Stomach smooth muscle (tissue), 2 donors: Measurements from ENCODE around the gene WWC1.

Source experiments
- H3K27ac ChIP-seq: one replicate; pipeline ENCODE4 v1.7.0; 2013; ENCODE audit warnings: mild to moderate bottlenecking, low read length, inconsistent platforms
- H3K27me3 ChIP-seq, 2 donors: one replicate each; pipeline ENCODE4 v1.7.0; 2013; ENCODE audit warnings: low read length in 2 of 2; ENCODE audit not compliant: insufficient read depth in 2 of 2, control insufficient read depth in 1 of 2
- H3K36me3 ChIP-seq, 2 donors: one replicate each; pipeline ENCODE4 v1.7.0; 2013; ENCODE audit warnings: low read length in 2 of 2; ENCODE audit not compliant: control insufficient read depth in 2 of 2, insufficient read depth in 2 of 2
- H3K4me1 ChIP-seq: one replicate; pipeline ENCODE4 v1.7.0; 2013; ENCODE audit warnings: low read length; ENCODE audit not compliant: control insufficient read depth, insufficient read depth
- H3K4me3 ChIP-seq, 2 donors: one replicate each; pipeline ENCODE4 v1.7.0; 2013; ENCODE audit warnings: low read length in 2 of 2
- H3K9ac ChIP-seq, 2 donors: one replicate each; pipeline ENCODE4 v1.7.0; 2013; ENCODE audit warnings: low read length in 2 of 2, mild to moderate bottlenecking in 1 of 2
- H3K9me3 ChIP-seq, 2 donors: one replicate each; pipeline ENCODE4 v1.7.0; 2013; ENCODE audit warnings: low read length in 2 of 2; ENCODE audit not compliant: control insufficient read depth in 2 of 2
- donor health status: healthy.
- donor health status: Pancreatic carcinoma.

Gene WWC1

GRCh38 chr5:168268949-168269936 lies 22.2 kb upstream of the WWC1 start:
- H3K4me1 ChIP-seq, result peaks cover 5% of the 10 kb centered on the region
- peak overlapping the region; percentile 39 to 72 for H3K9ac ChIP-seq
- H3K27me3 ChIP-seq, result no peaks in the 10 kb centered on the region
- H3K4me3 ChIP-seq, result peak overlapping the region; percentile 50 to 73
- H3K9me3 ChIP-seq, result no peaks in the 10 kb centered on the region
- H3K36me3 ChIP-seq, result no peaks in the 10 kb centered on the region
- no peak overlapping the region for H3K27ac ChIP-seq

GRCh38 chr5:168269937-168270330 lies 21.5 kb upstream of the WWC1 start:
- Histone ChIP-seq H3K4me1 (peaks cover 5% of the 10 kb centered on the region), H3K4me3 (peak overlapping the region; percentile 50 to 73), H3K27ac (no peak overlapping the region), H3K9me3 (no peaks in the 10 kb centered on the region), H3K27me3 (peaks cover 0 to under 1% of the 10 kb centered on the region in 2 donors), H3K9ac (peak overlapping the region; percentile 39 to 51), H3K36me3 (no peaks in the 10 kb centered on the region)

- H3K9me3 ChIP-seq, result no peaks in the 10 kb centered on the region
- peaks cover 5% of the 10 kb centered on the region for H3K4me1 ChIP-seq
- H3K27ac ChIP-seq, result no peak overlapping the region
- H3K9ac ChIP-seq, result no peak overlapping the region
- H3K27me3 ChIP-seq, result peaks cover 0 to 2% of the 10 kb centered on the region in 2 donors
- H3K4me3 ChIP-seq, result no peak overlapping the region
- H3K36me3 ChIP-seq, result no peaks in the 10 kb centered on the region
These were observed 21.0 kb upstream of the WWC1 start for GRCh38 chr5:168270476-168270875.

- no peaks in the 10 kb centered on the region for H3K9me3 ChIP-seq
- H3K4me1 ChIP-seq, result peaks cover 5% of the 10 kb centered on the region
- H3K36me3 ChIP-seq, result no peaks in the 10 kb centered on the region
- H3K4me3 ChIP-seq, result no peak overlapping the region
- no peak overlapping the region for H3K9ac ChIP-seq
- H3K27me3 ChIP-seq, result peaks cover 0 to 3% of the 10 kb centered on the region in 2 donors
- H3K27ac ChIP-seq, result no peak overlapping the region
These were observed 18.1 kb upstream of the WWC1 start for GRCh38 chr5:168273056-168273980.

- H3K4me1 ChIP-seq, result peaks cover 2% of the 10 kb centered on the region
- H3K27ac ChIP-seq, result no peak overlapping the region
- no peak overlapping the region for H3K9ac ChIP-seq
- H3K27me3 ChIP-seq, result peaks cover 0 to 3% of the 10 kb centered on the region in 2 donors
- H3K36me3 ChIP-seq, result no peaks in the 10 kb centered on the region
- no peak overlapping the region for H3K4me3 ChIP-seq
- no peaks in the 10 kb centered on the region for H3K9me3 ChIP-seq
These were observed 17.0 kb upstream of the WWC1 start for GRCh38 chr5:168274406-168274805.

- no peak overlapping the region for H3K9ac ChIP-seq
- H3K27me3 ChIP-seq, result peaks cover 0 to 3% of the 10 kb centered on the region in 2 donors
- H3K27ac ChIP-seq, result no peak overlapping the region
- H3K9me3 ChIP-seq, result no peaks in the 10 kb centered on the region
- no peaks in the 10 kb centered on the region for H3K36me3 ChIP-seq
- H3K4me3 ChIP-seq, result no peak overlapping the region
- H3K4me1 ChIP-seq, result no peaks in the 10 kb centered on the region
These were observed 15.5 kb upstream of the WWC1 start for GRCh38 chr5:168275940-168276339.

GRCh38 chr5:168282120-168282519 lies 9.3 kb upstream of the WWC1 start:
- H3K36me3 ChIP-seq, result no peaks in the 10 kb centered on the region
- H3K27me3 ChIP-seq, result peaks cover 2 to 3% of the 10 kb centered on the region in 2 donors
- H3K4me1 ChIP-seq, result no peaks in the 10 kb centered on the region
- no peak overlapping the region for H3K9ac ChIP-seq
- peaks cover 7 to 8% of the 10 kb centered on the region in 2 donors for H3K9me3 ChIP-seq
- H3K27ac ChIP-seq, result no peak overlapping the region
- H3K4me3 ChIP-seq, result no peak overlapping the region

GRCh38 chr5:168284809-168285208 lies 6.6 kb upstream of the WWC1 start:
- Histone ChIP-seq H3K27ac (no peak overlapping the region), H3K9ac (no peak overlapping the region), H3K27me3 (peaks cover 3 to 6% of the 10 kb centered on the region in 2 donors), H3K9me3 (peaks cover 7 to 8% of the 10 kb centered on the region in 2 donors), H3K4me3 (no peak overlapping the region), H3K36me3 (no peaks in the 10 kb centered on the region), H3K4me1 (no peaks in the 10 kb centered on the region)

- no peaks in the 10 kb centered on the region for H3K4me1 ChIP-seq
- no peak overlapping the region for H3K4me3 ChIP-seq
- no peak overlapping the region for H3K27ac ChIP-seq
- no peak overlapping the region for H3K9ac ChIP-seq
- peaks cover 3 to 6% of the 10 kb centered on the region in 2 donors for H3K27me3 ChIP-seq
- H3K9me3 ChIP-seq, result peaks cover 7 to 8% of the 10 kb centered on the region in 2 donors
- no peaks in the 10 kb centered on the region for H3K36me3 ChIP-seq
These were observed 5.7 kb upstream of the WWC1 start for GRCh38 chr5:168285696-168286095.

- Histone ChIP-seq H3K9ac (no peak overlapping the region), H3K27ac (no peak overlapping the region), H3K4me3 (no peak overlapping the region), H3K36me3 (no peaks in the 10 kb centered on the region), H3K27me3 (peaks cover 7 to 12% of the 10 kb centered on the region in 2 donors), H3K9me3 (peaks cover 7 to 8% of the 10 kb centered on the region in 2 donors), H3K4me1 (peaks cover 2% of the 10 kb centered on the region)
These were observed 5.1 kb upstream of the WWC1 start for GRCh38 chr5:168286386-168286785.
